MM.1S (cell line): ENCODE measurements around the gene ZMYM5.

Experiments
- DNase-seq: peaks from one replicate; pipeline ENCODE4 v3.0.0-alpha.2; 2015
- H2AFZ ChIP-seq: fragments of 300-600 bp; sonication (generic); 2 replicates; pipeline ENCODE4 v1.6.0; 2016; ENCODE audit warnings: antibody characterized with exemption, low read length
- H3F3A ChIP-seq: fragments of 300-600 bp; sonication (generic); 2 replicates; pipeline ENCODE4 v1.6.1; 2016; ENCODE audit warnings: mild to moderate bottlenecking, antibody characterized with exemption, low read length, moderate library complexity, mixed read lengths; ENCODE audit not compliant: insufficient read depth
- H3K27ac ChIP-seq: fragments of 300-600 bp; sonication (generic); 2 replicates; pipeline ENCODE4 v1.5.1; 2016; ENCODE audit warnings: mild to moderate bottlenecking, low read length
- H3K27me3 ChIP-seq: fragments of 300-600 bp; sonication (generic); replicated peaks from 2 replicates; pipeline ENCODE4 v1.6.0; 2016; ENCODE audit warnings: low read length; ENCODE audit not compliant: insufficient read depth
- H3K36me3 ChIP-seq: fragments of 300-600 bp; sonication (generic); replicated peaks from 2 replicates; pipeline ENCODE4 v1.6.1; 2016; ENCODE audit warnings: mild to moderate bottlenecking, low read length, mixed read lengths; ENCODE audit not compliant: insufficient read depth
- H3K4me1 ChIP-seq: fragments of 300-600 bp; sonication (generic); 2 replicates; pipeline ENCODE4 v1.6.1; 2016; ENCODE audit warnings: low read length, mixed read lengths
- H3K4me2 ChIP-seq: fragments of 300-600 bp; sonication (generic); 2 replicates; pipeline ENCODE4 v1.6.0; 2016; ENCODE audit warnings: low read depth, low read length
- H3K4me3 ChIP-seq: fragments of 300-600 bp; sonication (generic); 2 replicates; pipeline ENCODE4 v1.5.1; 2016; ENCODE audit warnings: low read length, mixed read lengths
- H3K79me2 ChIP-seq: fragments of 300-600 bp; sonication (generic); 2 replicates; pipeline ENCODE4 v1.6.1; 2016; ENCODE audit warnings: mixed run types, low read length, mixed read lengths
- H3K9ac ChIP-seq: fragments of 300-600 bp; sonication (generic); 2 replicates; pipeline ENCODE4 v1.6.1; 2016; ENCODE audit warnings: low read length, mixed read lengths
- H3K9me2 ChIP-seq: fragments of 300-600 bp; sonication (generic); replicated peaks from 2 replicates; pipeline ENCODE4 v1.6.1; 2016; ENCODE audit warnings: mild to moderate bottlenecking, low read length, mixed read lengths; ENCODE audit not compliant: insufficient read depth
- H3K9me3 ChIP-seq: fragments of 300-600 bp; sonication (generic); replicated peaks from 2 replicates; pipeline ENCODE4 v1.6.1; 2016; ENCODE audit warnings: mild to moderate bottlenecking, low read length, mixed read lengths; ENCODE audit not compliant: insufficient read depth
- H4K20me1 ChIP-seq: fragments of 300-600 bp; sonication (generic); 2 replicates; pipeline ENCODE4 v1.6.1; 2016; ENCODE audit warnings: mild to moderate bottlenecking, low read length, moderate library complexity, mixed read lengths; ENCODE audit not compliant: insufficient read depth
- EZH2 ChIP-seq: fragments of 300-600 bp; sonication (generic); optimal IDR thresholded peaks from 2 replicates; pipeline ENCODE3; 2017; ENCODE audit warnings: low read depth, mild to moderate bottlenecking, antibody characterized with exemption, low read length, mixed read lengths
- EZH2phosphoT487 ChIP-seq: fragments of 300-600 bp; sonication (generic); IDR thresholded peaks from 2 replicates; pipeline ENCODE4 v1.6.1; 2018; ENCODE audit warnings: antibody characterized with exemption, low read length
- TF ChIP-seq, protein P1 (sequence below): fragments of 300-600 bp; sonication (generic); IDR thresholded peaks from 2 replicates; pipeline ENCODE4 v1.5.1; 2016; ENCODE audit warnings: antibody characterized with exemption, low read length, mixed read lengths

The ZMYM5 gene

DNA sequence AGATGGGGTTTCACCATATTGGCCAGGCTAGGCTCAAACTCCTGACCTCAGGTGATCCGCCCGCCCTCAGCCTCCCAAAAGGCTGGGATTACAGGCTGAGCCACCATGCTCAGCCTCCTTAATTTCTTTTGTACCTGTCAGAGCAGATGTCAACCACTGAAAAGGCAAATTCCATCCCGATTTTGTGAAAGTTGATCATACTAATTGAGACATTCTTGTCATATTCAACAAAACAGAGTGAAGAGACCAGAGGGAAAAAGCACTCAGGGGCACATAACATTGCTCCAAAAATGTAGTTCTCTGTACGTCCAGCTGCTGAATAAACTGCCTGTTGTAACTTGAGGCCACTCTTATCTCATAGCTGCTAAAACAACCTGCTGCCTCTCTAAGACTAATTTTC, 53.3 kb downstream of the ZMYM5 start:
- Histone ChIP-seq H3K9me3 (no peaks in the 10 kb centered on the region), H3K4me1 (no peaks in the 10 kb centered on the region), H4K20me1 (no peaks in the 10 kb centered on the region), H3K79me2 (no peaks in the 10 kb centered on the region), H3K27me3 (no peaks in the 10 kb centered on the region), H3K4me2 (no peak overlapping the region), H3F3A (no peaks in the 10 kb centered on the region), H3K9ac (no peak overlapping the region), H3K4me3 (no peak overlapping the region), H3K36me3 (no peaks in the 10 kb centered on the region), H3K27ac (no peak overlapping the region), H3K9me2 (no peaks in the 10 kb centered on the region), H2AFZ (no peak overlapping the region)
- TF ChIP-seq EZH2phosphoT487 (no peak), EZH2 (no peak)
- TF ChIP-seq, protein P1, sequence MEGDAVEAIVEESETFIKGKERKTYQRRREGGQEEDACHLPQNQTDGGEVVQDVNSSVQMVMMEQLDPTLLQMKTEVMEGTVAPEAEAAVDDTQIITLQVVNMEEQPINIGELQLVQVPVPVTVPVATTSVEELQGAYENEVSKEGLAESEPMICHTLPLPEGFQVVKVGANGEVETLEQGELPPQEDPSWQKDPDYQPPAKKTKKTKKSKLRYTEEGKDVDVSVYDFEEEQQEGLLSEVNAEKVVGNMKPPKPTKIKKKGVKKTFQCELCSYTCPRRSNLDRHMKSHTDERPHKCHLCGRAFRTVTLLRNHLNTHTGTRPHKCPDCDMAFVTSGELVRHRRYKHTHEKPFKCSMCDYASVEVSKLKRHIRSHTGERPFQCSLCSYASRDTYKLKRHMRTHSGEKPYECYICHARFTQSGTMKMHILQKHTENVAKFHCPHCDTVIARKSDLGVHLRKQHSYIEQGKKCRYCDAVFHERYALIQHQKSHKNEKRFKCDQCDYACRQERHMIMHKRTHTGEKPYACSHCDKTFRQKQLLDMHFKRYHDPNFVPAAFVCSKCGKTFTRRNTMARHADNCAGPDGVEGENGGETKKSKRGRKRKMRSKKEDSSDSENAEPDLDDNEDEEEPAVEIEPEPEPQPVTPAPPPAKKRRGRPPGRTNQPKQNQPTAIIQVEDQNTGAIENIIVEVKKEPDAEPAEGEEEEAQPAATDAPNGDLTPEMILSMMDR, result no peak
- no peak for DNase-seq

DNA sequence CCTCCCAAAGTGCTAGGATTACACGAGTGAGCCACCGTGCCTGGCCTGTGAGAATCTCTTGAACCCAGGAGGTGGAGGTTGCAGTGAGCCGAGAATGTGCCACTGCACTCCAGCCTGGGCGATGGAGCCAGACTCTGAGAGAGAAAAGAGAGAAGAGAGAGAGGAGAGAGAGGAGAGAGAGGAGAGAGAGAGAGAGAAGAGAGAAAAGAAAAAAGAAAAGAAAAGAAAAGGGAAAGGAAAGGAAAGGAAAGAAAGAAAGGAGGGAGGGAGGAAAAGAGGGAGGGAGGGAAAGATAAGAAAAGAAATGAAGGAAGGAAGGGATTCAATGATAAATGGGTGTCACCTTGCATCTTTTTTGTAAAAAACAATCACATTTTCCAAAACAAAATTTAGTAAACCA, 57.7 kb downstream of the ZMYM5 start:
- H3K4me2 ChIP-seq, result no peak overlapping the region
- H4K20me1 ChIP-seq, result no peaks in the 10 kb centered on the region
- H3K36me3 ChIP-seq, result no peaks in the 10 kb centered on the region
- TF ChIP-seq, protein P1, result no peak
- TF ChIP-seq EZH2 (no peak), EZH2phosphoT487 (no peak)
- no peaks in the 10 kb centered on the region for H3K9me3 ChIP-seq
- H3K4me3 ChIP-seq, result no peak overlapping the region
- H3K79me2 ChIP-seq, result no peaks in the 10 kb centered on the region
- no peaks in the 10 kb centered on the region for H3F3A ChIP-seq
- DNase-seq, result no peak
- no peak overlapping the region for H3K9ac ChIP-seq
- no peak overlapping the region for H2AFZ ChIP-seq
- no peak overlapping the region for H3K27ac ChIP-seq
- no peaks in the 10 kb centered on the region for H3K27me3 ChIP-seq
- H3K9me2 ChIP-seq, result no peaks in the 10 kb centered on the region
- no peaks in the 10 kb centered on the region for H3K4me1 ChIP-seq

DNA sequence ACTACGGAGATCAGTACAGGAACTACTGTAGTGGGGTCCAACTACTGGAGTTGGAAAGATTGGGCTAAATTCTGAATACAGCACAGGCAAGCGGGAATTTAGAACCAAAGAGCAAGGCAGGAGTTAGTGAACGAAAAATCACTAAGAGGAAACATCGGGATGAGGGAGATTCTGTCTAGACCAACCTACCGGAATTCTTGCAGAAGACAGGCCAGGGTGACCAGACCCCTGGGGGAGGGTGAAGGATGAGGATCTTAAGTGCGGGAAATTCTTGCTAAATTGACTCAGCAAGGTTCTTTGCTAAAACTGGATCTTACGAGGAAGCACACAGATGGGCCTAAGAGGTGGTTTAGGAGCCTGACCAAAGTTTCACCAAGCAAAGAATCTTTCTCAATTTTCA, 67.5 kb downstream of the ZMYM5 start:
- Histone ChIP-seq H2AFZ (no peak overlapping the region), H3K79me2 (no peaks in the 10 kb centered on the region), H3F3A (no peaks in the 10 kb centered on the region), H3K4me2 (no peak overlapping the region), H3K27ac (no peak overlapping the region), H3K9me2 (no peaks in the 10 kb centered on the region), H3K4me1 (no peaks in the 10 kb centered on the region), H3K4me3 (no peak overlapping the region), H3K27me3 (no peaks in the 10 kb centered on the region), H4K20me1 (no peaks in the 10 kb centered on the region), H3K36me3 (no peaks in the 10 kb centered on the region), H3K9me3 (no peaks in the 10 kb centered on the region), H3K9ac (no peak overlapping the region)
- TF ChIP-seq EZH2phosphoT487 (no peak), EZH2 (no peak)
- TF ChIP-seq, protein P1, result no peak
- DNase-seq, result no peak

DNA sequence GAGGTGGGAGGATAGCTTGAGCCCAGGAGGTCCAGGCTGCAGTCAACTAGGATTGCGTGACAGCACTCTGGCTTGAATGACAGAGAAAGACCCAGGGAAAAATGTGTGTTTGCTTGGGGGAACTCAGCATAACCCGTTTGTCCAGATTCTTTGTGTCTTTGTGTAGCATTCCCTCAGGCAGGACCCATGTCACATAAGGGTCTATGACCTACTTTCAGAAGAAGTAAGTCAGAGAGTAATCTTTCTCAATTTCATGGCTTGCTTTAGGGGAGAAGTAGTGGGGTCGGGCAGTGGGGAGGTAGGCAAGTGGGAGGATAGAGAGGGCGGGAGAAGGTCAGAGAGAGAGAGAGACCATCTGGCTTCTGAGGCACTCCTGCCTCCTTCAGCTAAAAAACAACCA, 68.8 kb downstream of the ZMYM5 start:
- Histone ChIP-seq H3K4me2 (no peak overlapping the region), H3K27ac (no peak overlapping the region), H3K9me3 (no peaks in the 10 kb centered on the region), H3K9ac (no peak overlapping the region), H3K36me3 (no peaks in the 10 kb centered on the region), H3F3A (no peaks in the 10 kb centered on the region), H4K20me1 (no peaks in the 10 kb centered on the region), H3K4me1 (no peaks in the 10 kb centered on the region), H3K9me2 (no peaks in the 10 kb centered on the region), H3K79me2 (no peaks in the 10 kb centered on the region), H3K4me3 (no peak overlapping the region), H2AFZ (no peak overlapping the region), H3K27me3 (no peaks in the 10 kb centered on the region)
- DNase-seq, result no peak
- TF ChIP-seq EZH2, result no peak
- no peak for TF ChIP-seq EZH2phosphoT487
- TF ChIP-seq, protein P1, result no peak
